Stimulated activated CD4-positive, alpha-beta T cell treated with anti-CD3 and anti-CD28 coated beads, Interleukin-1b, Interleukin-23, amount 100 ng/mL, for 1 hour (primary cell): ENCODE data around the gene CD2.

Experiments
- DNase-seq, 2 donors: peaks; one replicate each; pipeline ENCODE4 v3.0.0-alpha.2; 2020; ENCODE audit warnings: low read depth in 2 of 2

The CD2 gene, protein sequence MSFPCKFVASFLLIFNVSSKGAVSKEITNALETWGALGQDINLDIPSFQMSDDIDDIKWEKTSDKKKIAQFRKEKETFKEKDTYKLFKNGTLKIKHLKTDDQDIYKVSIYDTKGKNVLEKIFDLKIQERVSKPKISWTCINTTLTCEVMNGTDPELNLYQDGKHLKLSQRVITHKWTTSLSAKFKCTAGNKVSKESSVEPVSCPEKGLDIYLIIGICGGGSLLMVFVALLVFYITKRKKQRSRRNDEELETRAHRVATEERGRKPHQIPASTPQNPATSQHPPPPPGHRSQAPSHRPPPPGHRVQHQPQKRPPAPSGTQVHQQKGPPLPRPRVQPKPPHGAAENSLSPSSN

DNA sequence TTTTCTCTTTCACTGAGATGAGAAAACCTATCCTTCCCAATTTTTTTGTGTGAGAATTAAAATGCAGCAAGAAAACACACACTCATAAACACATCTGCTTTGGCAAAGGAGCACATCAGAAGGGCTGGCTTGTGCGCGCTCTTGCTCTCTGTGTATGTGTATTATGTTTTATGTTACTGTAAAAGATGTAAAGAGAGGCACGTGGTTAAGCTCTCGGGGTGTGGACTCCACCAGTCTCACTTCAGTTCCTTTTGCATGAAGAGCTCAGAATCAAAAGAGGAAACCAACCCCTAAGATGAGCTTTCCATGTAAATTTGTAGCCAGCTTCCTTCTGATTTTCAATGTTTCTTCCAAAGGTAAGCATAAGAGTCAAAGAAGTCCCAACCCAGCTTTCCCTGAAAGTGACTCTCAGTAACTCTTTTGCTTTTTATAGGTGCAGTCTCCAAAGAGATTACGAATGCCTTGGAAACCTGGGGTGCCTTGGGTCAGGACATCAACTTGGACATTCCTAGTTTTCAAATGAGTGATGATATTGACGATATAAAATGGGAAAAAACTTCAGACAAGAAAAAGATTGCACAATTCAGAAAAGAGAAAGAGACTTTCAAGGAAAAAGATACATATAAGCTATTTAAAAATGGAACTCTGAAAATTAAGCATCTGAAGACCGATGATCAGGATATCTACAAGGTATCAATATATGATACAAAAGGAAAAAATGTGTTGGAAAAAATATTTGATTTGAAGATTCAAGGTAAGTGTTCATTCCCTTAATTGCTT lies at the start of gene CD2:
Gene CD2 (plus strand): TSS at position 233 of the 780 bp plus-strand sequence. CDS start 63 bp downstream, at position 296.
- no peak for DNase-seq

DNA sequence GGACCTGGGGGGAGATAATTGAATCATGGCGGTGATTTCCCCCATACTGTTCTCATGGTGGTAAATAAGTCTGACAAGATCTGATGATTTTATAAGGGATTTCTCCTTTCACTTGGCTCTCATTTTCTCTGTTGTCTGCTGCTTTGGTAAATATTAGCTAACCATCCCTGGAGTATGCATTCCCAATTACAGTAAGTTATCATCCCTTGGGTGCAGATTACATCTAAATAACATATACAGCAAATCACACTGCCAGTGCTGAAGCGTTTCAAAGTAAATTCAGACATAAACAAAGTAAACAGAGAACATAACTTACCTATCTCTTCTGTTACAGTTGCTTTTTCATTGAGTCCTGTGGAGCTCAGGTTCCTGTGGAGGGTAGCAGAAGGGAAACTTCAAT lies 48.1 kb upstream of the CD2 start:
- DNase-seq, result no peak

DNA sequence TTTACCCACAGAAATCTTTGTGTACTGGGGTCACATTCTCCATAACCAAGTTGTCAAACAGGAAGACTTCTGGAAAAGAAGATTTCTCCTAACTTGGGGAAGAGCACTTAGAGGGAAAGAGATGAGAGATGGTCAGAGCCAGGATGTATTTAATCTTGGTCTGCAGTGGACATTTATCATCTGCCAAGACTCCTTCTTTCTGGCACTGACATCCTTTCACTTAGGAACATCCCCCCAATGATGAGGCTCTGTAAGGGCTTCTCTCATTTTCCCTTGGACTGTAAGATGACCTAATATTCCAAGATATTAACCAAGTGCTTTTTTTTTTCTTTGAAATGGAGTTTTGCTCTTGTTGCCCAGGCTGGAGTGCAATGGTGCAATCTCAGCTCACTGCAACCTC lies 47.4 kb upstream of the CD2 start:
- no peak for DNase-seq

DNA sequence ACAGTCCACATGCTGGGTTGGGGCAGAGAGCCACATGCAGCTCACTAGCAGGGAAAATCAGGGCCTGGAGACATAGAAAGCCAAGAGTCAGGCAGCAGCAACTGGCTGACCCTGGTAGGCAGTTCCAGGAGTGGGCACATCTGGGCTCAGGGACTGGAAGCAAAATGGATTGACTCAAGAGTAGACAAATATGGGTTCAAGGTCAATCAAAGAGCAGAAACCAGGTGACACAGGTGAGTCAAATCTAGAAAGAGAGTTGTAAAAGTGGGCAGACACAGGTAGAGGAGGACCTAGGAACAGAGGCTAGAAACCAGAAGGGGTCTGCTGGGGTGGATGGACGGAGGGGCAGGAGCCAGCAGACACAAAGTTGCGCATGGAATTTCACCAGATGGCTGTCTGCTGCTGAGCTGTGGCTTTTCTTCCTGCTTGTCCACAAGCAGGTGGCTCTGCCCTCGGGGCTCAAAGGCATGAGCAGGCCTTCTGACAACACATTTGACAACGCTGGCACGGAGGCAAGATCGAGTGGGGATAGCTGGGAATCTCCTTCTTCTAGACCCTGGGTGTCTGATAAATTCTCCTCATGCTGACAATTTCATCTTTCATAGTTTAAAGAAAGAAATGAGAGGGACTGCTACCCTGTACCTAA lies 45.9 kb upstream of the CD2 start:
- DNase-seq, result no peak

DNA sequence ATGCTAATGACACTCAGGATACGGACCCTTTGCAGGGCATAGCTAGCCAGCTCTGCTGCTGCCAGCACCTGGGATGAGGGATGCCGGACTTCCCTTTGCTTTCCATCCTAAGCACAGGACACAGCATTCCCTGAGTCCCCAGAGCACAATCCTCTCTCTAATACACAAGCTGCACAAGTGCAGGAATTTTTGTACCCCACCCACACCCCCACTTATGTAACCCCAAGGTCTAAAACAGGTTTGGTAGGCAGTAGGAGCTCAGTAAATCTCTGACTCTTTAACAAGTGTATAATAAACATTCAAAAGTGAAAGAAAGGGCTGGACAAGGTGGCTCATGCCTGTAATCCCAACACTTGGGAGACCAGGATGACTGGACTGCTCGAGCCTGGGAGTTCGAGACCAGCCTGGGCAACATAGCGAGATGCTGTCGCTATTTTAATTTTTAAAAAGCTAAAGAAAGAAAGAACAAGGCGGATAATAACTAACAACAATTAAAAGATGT lies 44.5 kb upstream of the CD2 start:
- DNase-seq, result no peak

DNA sequence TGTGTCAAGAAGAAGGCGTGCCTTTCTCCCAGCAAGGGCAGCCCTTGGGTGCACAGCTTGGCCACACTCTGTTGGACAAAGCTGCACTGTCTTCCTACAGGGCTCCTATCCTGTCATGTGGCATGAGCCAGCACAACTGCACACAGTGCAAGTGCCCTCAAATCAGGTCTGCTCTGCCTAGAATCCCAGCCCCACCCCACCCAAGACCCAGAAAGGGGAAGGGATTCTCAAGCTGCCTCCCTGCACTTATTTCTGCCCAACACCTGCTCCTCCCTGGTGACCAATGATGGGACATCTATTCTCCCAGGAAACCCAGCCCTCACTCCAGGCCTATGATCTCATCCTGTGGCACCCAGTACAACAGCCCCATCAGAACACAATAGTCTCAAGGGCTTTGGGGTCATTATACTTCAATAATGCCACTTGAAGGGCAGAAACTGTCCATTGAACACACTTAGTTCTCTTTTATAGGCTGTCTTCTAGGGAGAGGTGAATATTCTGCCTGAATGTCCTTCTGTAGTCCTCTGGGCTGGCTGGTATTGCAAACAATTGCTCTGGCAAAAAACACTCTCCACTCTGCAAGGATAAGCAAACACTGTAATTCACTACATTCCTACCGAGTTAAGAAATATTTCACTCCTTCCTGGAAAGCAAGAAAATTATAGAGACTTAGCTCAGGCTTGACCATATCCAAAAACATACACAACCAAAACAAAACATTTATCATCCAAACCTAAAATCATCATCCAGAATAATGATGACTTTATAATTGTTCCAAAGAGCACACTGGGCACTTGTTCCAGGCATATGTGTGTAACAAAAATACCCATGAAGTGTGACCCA lies 43.6 kb upstream of the CD2 start:
- no peak for DNase-seq

DNA sequence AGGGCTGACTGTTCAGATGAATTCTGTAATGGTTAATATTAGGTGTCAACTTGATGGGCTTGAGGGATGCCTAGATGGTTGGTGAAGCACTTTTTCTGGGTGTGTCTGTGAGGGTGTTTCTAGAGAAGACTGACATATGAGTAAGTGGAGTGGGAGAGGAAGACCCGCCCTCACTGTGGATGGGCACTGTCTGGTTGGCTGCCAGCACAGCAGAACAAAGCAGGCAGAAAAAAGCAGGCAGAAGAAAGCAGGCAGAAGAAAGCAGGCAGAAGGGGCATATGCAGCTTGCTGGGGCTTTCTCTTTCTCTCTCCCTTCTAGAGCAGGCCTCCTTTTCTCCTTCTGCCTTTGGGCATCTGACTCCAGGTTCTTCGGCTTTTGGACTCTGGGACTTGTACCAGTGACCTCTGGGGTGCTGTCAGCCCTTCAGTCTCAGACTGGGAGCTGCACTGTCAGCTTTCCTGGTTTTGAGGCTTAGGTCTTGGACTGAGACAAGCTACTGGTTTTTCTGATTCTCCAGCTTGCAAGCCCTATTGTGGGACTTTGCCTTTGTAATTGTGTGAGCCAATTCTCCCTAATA lies 42.9 kb upstream of the CD2 start:
- no peak for DNase-seq

DNA sequence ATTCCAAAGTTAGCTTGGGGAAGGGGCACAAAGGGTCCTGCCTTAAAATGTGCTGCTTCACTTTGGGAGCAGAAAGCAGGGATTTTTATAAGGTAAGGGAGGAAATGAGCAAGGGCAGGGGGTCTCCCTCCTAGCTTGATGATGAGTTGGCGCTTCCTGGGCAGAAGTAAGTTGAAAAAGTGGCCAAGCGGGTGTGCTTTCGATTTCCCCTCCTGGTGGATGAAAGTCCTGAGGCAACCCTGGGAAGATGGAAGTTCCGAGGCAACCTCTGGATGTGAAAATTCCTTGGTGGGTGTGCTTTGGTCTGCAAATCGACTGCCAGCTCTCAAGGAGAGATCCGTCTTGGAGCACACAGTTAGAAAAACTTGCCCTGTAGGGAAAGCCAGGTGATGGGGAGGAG lies 41.7 kb upstream of the CD2 start:
- no peak for DNase-seq

DNA sequence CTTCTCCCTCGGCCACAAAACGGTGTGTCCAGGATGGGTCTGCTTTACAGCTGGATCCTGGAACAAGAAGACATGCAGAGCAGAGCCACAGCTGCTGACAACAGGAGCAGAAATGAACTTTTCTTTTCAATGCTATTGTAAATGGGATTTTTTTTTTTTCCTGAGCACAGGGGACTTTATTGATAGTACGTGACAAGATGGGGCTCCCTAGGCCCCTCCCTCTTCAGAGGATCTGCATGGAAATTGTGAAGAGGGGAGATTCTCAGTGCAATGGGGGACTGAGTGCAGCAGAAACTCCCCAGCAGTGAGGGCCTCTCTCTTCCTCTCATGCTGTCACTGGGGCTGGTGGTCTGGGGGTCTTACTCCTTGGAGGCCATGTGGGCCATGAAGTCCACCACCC lies 40.8 kb upstream of the CD2 start:
- DNase-seq, result no peak

DNA sequence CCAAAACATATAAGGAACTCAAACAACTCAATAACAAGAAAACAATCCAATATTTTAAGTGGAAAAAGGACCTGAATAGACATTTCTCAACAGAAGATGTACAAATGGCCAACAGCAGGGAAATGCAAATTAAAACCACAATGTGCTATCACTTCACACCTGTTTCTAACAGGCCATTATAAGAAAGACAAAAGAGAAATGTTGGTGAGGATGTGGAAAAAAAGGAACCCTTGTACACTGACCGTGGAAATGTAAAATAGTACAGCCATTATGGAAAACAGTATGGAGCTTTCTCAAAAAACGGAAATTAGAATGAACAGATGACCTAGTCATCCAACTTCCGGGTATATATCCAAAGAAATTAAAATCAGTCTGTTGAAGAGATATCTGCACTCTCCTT lies 37.8 kb upstream of the CD2 start:
- no peak for DNase-seq

DNA sequence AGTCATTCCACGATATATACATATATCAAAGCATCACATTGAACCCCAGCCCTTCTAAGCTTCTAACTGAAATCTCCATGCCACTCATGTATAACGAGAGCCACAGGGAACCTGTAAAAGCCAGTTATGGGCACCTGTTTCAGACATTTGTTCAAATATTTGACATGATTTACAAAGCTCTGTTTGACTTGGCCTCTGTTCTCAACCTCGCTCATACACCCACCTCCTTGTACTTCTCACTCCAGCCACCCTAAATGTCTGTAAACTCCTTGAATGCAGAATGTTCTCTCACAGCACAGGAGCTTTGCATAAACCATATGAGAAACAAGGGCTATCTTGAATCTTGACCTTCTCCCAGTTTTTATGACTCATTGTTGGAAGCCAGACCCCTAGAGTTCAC lies 36.9 kb upstream of the CD2 start:
- DNase-seq, result no peak

DNA sequence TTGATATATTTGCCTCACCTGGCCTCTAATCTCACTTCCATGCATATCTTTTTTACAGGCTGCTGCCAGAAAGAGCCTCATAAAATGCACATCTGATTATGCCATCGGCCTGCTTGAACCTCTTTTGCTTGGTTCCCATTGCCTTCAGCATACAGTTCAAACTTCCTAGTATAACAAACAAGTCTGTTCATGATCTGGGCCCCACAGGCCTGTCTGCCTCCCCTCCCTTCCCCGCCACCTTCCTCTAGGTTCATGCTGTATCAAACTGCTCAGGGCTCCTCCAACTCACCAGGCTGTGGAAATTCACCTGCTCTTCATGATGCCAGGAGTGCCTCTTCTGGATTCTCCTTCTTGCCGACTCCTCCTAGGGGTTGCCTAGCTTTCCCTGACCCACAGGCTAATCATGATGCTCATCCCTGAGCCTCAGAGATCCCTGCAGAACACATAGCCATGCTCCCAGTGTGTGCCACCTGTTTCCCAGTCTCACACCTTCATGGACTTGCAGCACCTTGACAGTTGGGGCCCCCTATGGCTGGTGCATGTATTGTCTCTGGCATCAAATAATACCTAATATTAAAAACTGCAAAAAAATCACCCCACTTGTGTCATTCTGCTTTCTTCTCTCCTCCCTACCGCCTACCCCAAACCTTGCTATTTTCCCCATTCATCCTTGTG lies 33.7 kb upstream of the CD2 start:
- DNase-seq, result no peak

DNA sequence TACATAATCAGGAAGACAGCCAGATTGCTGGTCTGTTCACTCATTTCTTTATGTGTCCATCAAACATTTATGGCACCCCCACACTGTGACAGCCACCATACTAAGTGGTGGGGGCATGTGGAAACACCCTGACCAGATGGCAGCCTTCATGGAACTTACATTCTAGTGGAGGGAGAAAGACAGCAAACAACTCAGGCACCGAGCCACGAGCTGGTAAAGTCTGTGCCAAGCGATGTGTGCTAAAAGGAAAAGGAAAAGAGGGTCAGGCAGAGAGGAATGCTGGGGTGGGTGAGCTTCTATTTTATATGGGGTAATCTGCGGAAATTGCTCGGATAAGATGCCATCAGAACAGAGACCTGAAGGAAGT lies 33.2 kb upstream of the CD2 start:
- DNase-seq, result no peak

DNA sequence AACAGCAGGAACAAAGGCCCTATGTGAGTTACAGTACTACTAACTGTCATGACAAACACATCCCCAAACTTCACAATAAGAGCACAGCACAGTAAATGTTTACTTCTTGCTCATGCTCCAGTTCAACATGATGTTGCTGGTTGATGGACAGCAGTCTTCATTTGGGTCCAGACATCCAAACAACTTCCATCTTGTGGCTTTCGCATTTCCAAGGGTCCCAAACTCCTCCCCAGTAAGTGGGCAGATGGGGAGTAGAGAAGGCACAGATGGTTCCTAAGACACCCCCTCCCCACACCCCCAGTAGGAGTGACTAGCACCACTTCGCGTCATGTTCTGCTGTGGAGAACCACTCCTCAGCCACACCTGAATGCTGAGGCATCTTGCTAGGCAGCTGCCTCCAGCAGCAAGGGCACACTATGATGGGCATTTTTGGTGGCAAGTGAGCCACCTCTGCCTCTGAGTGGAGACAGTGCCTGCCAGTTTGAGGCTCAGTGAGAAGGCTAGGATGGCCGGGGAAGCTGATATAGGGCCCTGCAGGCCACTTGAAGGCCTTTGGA lies 32.7 kb upstream of the CD2 start:
- no peak for DNase-seq

DNA sequence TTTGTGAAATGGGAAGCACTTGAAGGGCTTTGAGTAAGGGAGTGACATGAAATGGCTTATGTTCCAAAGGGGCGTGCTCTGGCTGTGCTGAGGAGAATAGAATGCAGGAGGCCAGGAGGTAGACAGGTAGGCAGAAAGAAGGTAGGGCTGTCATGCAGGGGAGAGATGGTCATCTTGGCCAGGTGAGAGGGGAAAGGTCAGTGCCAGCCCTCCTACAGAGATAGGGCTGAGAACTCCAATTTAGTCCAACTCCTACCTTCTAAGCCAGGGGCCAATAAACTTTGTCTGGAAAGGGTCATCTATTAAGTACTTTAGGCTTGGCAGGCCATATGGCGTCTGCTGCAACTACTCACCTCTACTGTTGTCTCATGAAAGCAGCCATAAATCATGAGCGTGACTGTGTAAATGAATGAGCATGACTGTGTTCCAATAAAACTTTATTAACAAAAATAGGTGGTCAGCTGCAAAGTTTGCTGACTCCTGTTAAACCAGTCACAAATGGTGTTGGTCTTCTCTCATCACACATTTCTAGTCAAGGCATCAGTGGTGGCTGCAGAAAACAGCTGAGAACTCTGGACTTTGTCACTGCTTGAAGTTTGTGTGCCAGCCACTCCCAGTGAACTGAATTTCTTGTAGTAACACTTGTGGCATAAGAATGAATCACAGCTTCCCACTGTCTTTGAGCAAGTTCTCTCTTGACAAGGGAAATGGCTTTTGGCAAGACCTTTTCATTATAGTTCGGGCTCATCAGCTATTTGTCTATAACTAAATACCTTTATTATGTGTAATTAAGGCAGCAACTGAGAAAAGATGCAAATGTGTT lies 32.0 kb upstream of the CD2 start:
- no peak for DNase-seq

DNA sequence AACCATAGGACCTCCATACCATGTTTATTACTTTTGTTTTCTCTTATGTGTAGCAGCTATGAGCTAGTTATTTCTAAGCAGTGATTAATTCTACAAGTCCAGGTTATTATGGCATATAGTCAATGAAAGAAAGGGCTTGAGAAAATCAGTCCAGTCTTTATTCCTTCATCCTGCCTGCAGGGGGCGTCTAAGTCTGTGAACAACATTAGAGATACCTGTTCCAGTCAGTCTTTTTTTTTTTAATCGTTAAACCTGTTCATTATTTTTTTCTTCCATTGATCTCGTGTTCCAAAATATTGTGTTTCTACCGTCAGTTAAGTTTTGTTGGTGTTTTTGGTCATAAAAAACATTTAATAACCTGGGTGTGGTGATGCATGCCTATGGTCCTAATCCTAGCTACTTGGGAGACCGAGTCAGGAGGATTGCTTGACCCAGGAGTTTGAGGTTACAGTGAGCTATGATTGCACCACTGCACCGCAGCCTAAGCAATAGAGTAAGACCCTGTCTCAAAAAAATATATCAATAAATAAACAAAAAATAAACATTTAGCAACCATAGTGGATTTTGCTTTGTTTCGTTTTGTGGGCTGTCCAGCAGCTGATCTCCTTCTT lies 29.4 kb upstream of the CD2 start:
- DNase-seq, result peak; percentile 63 to 66

DNA sequence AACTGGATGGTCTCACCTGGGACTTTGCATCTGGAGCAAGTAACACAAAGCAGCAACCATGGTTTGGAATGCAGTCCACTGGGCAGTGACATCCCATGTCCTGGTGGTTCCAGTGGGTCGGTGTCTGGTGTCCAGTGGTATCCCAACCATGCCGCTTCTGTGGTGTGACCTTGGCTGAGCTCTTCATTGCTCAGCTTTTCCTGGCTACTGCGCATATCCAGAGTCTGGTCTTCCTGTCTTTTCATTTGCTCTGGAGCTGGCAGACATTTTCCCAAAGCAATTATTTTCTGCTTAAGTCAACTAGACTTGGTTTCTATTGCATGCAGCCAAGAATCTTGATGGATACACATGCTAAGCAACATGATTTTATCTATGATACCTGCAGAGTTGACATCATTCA lies 28.4 kb upstream of the CD2 start:
- DNase-seq, result no peak

DNA sequence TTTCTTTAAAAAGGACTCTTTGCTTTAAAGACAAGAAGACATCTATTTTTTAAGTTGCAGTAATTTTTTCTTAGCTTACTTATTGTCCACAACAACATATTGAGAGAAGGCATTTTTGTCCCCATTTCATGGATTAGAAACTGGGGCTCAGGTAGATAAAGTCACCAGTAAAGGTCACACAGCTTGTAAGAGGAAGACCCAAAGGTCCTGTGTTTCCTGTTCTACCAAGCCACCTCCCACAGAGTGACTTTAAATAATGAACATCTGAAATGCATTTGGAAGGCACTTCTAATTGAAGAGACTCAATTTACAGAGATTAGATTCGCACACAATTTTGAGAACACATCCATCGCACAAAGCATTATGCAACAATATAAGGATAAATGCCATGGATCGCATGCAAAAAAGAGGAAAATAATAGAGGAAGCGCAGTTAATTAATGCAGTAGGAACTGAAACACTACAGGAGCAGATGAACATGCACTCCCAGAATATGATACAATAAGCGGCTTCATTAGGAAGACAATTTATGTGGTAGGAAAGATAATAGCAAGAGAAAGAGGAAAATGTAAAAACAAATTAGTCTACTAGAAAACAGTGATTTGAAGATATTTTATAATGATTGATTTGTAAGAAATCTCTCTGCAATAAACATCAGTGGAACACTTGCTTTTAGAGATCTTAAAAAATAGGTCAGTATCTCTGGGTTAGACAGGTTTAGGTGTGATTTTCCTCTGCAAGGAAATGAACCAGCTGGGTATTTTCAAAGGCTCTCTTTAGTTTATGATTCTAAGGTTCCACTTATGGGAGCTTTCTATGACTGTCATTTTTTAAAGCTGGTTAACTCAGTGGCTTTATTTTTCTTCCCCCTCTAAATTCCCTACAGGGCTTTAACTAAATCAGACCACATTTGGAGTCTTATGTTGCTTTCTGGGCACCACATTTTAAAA lies 27.1 kb upstream of the CD2 start:
- no peak for DNase-seq
